Mucosa of stomach (tissue), 1 donor: ENCODE results near the gene KCNG4.

Experiments used
- H3K27me3 ChIP-seq: one replicate; pipeline ENCODE4 v1.7.0; 2013; ENCODE audit warnings: mild to moderate bottlenecking, low read length; ENCODE audit not compliant: control insufficient read depth, insufficient read depth
- H3K36me3 ChIP-seq: one replicate; pipeline ENCODE4 v1.7.0; 2013; ENCODE audit warnings: low read length; ENCODE audit not compliant: control insufficient read depth, insufficient read depth
- H3K4me1 ChIP-seq: one replicate; pipeline ENCODE4 v1.7.0; 2013; ENCODE audit warnings: mild to moderate bottlenecking, low read length; ENCODE audit not compliant: control insufficient read depth, insufficient read depth
- H3K4me3 ChIP-seq: one replicate; pipeline ENCODE4 v1.7.0; 2013; ENCODE audit warnings: low read length
- H3K9ac ChIP-seq: one replicate; pipeline ENCODE4 v1.7.0; 2013; ENCODE audit warnings: mild to moderate bottlenecking, low read length, moderate library complexity
- H3K9me3 ChIP-seq: one replicate; pipeline ENCODE4 v1.7.0; 2013; ENCODE audit warnings: mild to moderate bottlenecking, low read length, moderate library complexity; ENCODE audit not compliant: control insufficient read depth
- donor health status: Pancreatic carcinoma.

Gene KCNG4

DNA sequence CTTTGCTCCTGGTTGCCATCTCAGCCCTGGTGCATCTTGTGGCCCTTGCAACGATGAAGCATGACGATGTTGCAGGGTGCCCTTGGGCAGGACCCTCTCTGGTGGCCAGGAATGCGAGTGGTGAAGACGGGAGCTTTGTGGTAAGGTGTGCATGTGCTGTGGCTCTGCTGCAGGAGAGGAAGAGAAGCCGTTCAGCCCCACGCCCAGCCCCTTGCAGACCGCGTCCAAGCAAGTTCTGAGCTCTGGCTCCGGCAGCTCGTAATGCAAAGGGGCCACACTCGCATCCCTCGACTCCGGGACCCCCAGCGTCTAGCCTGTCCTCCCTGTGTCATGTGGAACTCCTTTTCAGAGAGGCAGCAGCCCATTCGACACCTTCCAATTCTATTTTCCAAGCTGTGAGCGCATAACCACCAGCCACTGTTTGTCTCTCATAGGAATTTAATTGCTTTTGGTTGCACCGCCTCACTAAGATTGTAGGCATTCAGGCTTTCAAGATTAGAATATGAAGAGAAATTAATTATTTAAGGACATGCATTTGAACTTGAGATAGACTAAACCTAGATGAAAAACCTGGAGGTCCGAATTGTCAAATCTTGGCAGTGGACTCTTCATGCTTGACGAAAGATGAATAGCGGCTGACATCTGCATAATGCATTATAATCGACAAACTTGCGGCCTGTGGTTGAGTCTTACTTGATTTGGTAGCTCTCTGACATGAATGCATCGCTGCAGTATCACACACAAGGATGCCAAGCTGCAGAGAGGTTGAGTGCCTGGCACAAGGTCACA is 21.1 kb upstream of the KCNG4 start:
- Histone ChIP-seq H3K36me3 (no peaks in the 10 kb centered on the region), H3K27me3 (no peaks in the 10 kb centered on the region), H3K4me1 (no peaks in the 10 kb centered on the region), H3K9me3 (no peaks in the 10 kb centered on the region), H3K9ac (no peak overlapping the region), H3K4me3 (no peak overlapping the region)

DNA sequence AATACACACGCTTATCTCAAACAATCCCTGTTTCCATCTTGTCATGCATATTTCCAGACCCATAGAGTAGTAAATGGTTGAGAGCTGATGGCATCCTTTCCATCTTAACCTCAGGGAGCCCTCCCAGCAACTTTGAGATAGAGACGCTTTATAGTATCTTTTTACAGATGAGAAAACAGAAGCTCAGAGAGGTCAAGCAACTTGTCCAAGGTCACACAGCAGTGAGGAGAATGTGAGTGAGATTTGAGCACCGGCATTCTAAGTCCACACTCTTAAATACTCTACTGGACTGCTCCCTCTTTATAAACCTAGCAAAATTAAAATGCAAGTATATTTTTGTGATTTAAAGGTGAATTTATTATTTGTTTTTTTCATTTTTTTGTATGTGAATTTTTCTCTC is 19.9 kb upstream of the KCNG4 start:
- no peak overlapping the region for H3K4me3 ChIP-seq
- no peaks in the 10 kb centered on the region for H3K9me3 ChIP-seq
- no peaks in the 10 kb centered on the region for H3K36me3 ChIP-seq
- no peaks in the 10 kb centered on the region for H3K27me3 ChIP-seq
- no peak overlapping the region for H3K9ac ChIP-seq
- no peaks in the 10 kb centered on the region for H3K4me1 ChIP-seq

DNA sequence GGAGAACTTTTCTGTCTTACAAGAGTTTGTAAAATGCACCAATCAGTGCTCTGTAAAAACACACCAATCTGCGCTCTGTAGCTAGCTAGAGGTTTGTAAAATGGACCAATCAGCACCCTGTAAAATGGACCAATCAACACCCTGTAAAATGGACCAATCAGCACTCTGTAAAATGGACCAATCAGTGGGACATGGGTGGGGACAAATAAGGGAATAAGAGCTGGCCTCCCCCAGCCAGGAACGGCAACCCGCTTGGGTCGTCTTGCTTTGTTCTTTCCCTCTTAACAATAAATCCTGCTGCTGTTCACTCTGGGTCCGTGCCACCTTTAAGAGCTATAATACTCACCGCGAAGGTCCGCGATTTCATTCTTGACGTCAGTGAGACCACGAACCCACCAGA is 18.5 kb upstream of the KCNG4 start:
- Histone ChIP-seq H3K9ac (no peak overlapping the region), H3K9me3 (no peaks in the 10 kb centered on the region), H3K36me3 (no peaks in the 10 kb centered on the region), H3K4me3 (no peak overlapping the region), H3K4me1 (no peaks in the 10 kb centered on the region), H3K27me3 (no peaks in the 10 kb centered on the region)

DNA sequence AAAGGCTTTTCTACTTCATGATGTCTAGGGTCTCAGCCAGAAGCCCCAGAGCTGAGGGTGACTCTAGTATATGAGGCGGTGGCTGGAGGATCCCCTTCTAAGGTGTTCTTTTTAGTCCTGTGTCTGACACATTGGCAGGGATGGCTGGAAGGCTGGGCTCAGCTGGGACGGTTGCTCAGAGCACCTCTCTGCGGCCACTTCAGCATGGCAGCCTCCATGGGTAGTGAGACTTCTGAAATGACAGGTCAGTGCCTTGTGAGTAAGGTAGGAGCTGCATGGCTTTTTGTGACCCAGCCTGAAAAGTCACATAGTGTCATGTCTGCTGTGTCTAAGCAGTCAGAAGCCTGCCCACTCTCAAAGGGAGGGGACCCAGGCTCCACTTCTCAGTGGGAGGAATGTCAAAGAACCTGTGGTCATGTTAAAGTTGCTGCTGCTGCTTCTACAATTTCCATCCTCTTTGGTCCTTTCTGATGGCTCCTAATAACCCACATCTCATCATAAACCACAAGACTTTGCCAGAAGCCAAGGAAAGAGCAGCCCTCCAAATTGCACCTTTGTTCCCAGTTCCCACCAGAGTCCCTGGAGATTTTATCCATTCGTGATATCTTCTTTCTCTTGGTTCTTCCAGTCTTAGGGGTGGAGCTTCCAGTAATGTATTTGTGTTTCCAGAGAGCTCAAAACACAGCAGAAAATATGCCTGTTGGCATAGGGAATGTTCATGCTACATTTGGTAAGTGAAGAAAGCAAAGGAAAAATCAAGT is 15.4 kb upstream of the KCNG4 start:
- no peak overlapping the region for H3K9ac ChIP-seq
- H3K27me3 ChIP-seq = no peaks in the 10 kb centered on the region
- H3K36me3 ChIP-seq = no peaks in the 10 kb centered on the region
- no peak overlapping the region for H3K4me3 ChIP-seq
- no peaks in the 10 kb centered on the region for H3K9me3 ChIP-seq
- H3K4me1 ChIP-seq = no peaks in the 10 kb centered on the region

DNA sequence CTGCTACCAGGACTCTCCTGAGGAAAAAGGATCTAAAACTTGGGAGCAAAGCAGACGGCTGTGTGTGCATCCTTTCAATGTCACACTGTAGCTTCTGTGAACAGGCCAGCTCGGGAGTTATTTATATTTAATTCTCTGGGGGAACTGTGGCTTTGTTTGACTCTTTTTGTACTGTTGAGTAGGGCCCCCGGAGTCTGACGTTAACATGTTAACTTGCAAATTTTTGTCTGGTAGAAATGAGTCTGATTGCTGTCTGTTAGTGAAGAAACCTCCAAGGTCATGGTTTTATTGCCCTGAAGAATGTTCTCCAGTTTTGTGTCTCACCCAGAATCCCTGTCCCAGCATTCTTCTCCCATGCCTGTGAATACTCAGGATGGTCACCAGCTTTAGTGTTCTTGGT is 14.2 kb upstream of the KCNG4 start:
- no peaks in the 10 kb centered on the region for H3K36me3 ChIP-seq
- no peak overlapping the region for H3K4me3 ChIP-seq
- H3K9me3 ChIP-seq = no peaks in the 10 kb centered on the region
- H3K4me1 ChIP-seq = no peaks in the 10 kb centered on the region
- no peaks in the 10 kb centered on the region for H3K27me3 ChIP-seq
- no peak overlapping the region for H3K9ac ChIP-seq

DNA sequence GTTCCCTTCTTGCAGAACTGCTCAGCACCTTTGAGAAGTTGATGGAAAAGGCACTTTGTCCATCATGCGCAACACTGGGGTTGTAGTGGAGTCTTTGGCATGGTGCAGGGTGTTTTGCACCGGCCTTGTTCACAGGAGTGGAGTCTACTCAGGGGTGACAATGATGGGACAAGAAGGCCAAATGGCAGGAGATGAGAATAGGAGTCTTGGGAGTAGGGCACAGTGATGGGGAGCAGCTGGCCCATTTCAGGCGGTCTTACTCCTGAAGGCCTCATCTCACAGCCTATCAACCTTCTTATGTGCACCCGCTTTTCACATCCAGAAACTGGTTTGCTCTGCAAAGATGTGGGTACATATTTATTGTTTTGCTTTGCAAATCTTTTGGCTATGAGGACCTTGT is 13.4 kb upstream of the KCNG4 start:
- Histone ChIP-seq H3K4me1 (no peaks in the 10 kb centered on the region), H3K9ac (no peak overlapping the region), H3K9me3 (no peaks in the 10 kb centered on the region), H3K27me3 (no peaks in the 10 kb centered on the region), H3K36me3 (no peaks in the 10 kb centered on the region), H3K4me3 (no peak overlapping the region)

DNA sequence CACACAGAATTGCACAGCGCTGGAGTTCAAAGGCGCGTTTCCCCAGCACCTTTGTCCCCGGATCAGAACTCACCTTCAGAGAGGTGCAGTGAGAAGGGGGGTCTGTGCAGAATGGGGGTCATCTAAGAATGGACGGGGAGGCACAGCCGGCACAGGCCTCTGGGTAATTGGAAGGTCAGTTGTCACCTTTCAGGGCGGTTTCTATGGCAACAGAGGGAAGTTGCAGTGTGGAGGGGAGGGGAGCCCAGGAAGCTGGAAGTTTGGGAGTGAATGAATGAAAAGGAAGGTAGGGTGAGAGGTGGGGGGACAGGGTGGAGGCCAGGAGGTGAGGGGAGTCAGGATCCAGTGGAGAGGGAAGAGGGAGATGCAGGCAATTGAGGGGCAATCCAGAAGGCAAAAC is 12.4 kb upstream of the KCNG4 start:
- H3K27me3 ChIP-seq = no peaks in the 10 kb centered on the region
- H3K4me1 ChIP-seq = no peaks in the 10 kb centered on the region
- no peak overlapping the region for H3K9ac ChIP-seq
- no peaks in the 10 kb centered on the region for H3K36me3 ChIP-seq
- H3K9me3 ChIP-seq = no peaks in the 10 kb centered on the region
- H3K4me3 ChIP-seq = no peak overlapping the region

DNA sequence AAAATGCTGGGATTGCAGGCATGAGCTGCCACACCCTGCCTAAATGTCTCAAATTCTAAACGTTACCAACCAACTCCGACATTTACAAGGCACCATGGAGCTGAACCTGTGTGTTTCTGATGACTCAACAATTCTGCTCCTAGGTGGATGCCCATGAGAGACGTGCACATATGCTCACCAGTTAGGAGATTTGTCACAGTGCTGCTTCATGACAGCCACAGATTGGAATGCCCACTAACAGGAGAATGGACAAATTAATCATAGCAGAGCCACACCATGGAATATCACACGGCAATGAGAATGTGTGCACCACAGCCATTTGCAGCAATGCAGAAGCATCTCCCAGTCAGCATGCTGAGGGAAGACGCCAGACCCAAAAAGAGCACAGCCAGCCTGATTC is 8.0 kb upstream of the KCNG4 start:
- Histone ChIP-seq H3K9me3 (no peaks in the 10 kb centered on the region), H3K9ac (no peak overlapping the region), H3K4me1 (no peaks in the 10 kb centered on the region), H3K27me3 (peaks cover 1% of the 10 kb centered on the region), H3K4me3 (no peak overlapping the region), H3K36me3 (no peaks in the 10 kb centered on the region)

DNA sequence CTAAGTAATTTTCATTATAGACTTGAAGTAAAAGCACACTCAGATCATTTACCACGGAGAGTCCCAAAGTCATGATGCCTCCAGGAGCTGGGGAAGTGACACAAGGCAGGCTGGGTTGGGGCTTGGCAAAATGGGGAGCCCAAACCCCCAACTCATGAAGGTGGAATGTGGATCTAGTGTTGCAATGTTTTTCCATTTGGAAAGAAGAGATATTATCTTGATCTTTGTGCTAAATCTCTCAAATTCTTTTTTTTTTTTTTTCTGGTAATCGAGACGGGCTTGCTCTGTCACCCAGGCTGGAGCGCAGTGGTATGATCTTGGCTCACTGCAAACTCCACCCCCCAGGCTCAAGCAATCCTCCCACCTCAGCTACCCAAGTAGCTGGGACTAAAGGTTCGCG is 7.5 kb upstream of the KCNG4 start:
- no peaks in the 10 kb centered on the region for H3K36me3 ChIP-seq
- no peak overlapping the region for H3K4me3 ChIP-seq
- H3K9ac ChIP-seq = no peak overlapping the region
- H3K9me3 ChIP-seq = no peaks in the 10 kb centered on the region
- peaks cover 6% of the 10 kb centered on the region for H3K27me3 ChIP-seq
- H3K4me1 ChIP-seq = no peaks in the 10 kb centered on the region

DNA sequence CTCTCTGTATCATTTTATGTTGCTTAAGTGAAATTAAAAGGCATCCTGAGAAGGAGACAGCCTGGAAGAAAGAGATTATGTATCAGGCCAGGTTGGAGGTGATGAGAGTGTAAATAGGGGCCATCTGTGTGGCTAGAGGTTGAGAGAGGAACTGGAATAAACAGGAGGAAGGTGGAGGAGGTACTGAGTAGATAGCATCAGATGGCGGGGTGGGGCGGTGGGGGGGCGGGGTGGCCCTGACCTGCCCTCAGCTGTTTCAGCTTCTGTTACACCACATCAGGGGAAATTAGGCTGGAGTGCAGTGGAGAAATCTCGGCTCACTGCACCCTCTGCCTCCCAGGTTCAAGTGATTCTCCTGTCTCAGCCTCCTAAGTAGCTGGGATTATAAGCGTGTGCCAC is 6.9 kb upstream of the KCNG4 start:
- Histone ChIP-seq H3K36me3 (no peaks in the 10 kb centered on the region), H3K9ac (no peak overlapping the region), H3K27me3 (peaks cover 8% of the 10 kb centered on the region), H3K4me3 (no peak overlapping the region), H3K9me3 (no peaks in the 10 kb centered on the region), H3K4me1 (no peaks in the 10 kb centered on the region)

DNA sequence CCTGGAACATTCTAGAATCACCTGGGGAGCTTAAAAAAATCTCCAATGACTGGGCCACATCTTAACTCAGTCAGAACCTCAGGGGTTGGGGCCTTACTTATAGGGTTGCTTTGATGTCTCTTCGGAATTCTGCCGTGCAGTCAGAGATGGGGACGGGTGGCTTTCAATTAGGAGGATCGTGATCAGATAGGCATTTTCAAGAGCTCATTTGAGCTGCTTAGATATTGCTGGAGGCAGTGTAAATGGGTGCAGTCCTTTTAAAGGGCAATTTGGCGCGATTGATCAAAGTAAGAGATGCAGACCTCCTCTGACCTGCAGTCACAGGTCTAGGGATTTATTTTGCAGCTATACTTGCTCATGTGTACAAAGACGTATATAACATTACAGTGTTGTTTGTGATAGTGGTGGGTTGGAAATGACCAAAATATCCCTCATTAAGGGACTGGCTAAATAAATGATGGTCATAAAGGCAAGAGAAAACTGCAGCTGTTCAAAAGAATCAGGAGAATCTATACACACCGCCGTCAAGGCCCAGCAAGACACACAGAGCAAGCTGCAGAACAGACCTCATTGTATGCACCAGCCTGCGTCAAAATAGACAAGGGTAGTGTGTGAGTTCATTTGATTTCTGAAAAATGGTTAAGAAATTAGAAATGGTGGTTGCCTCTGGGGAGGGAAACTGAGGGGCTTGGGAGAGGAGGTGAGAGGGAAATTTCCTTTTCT is 6.3 kb upstream of the KCNG4 start:
- no peaks in the 10 kb centered on the region for H3K36me3 ChIP-seq
- H3K9me3 ChIP-seq = no peaks in the 10 kb centered on the region
- H3K27me3 ChIP-seq = peaks cover 8% of the 10 kb centered on the region
- H3K4me3 ChIP-seq = no peak overlapping the region
- no peaks in the 10 kb centered on the region for H3K4me1 ChIP-seq
- H3K9ac ChIP-seq = no peak overlapping the region

DNA sequence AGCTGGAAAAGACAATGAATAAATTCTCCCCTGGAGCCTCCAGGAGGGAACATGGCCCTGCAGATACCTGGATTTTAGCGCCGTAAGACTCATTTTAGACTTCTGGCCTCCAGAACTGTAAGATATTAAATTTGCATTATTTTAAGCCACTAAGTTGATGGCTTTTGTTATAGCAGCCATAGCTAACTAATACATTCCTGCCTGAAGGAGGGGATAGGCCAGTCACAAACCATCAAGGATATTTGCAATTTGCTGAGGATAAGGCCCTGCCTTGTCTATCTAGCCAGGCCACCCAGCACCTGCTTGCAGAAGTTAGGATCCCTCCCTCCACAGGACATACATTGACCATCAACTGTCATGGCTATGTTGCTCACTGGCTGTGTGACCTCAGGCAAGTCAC is 4.9 kb upstream of the KCNG4 start:
- peaks cover 17% of the 10 kb centered on the region for H3K27me3 ChIP-seq
- no peaks in the 10 kb centered on the region for H3K4me1 ChIP-seq
- no peaks in the 10 kb centered on the region for H3K36me3 ChIP-seq
- H3K4me3 ChIP-seq = no peak overlapping the region
- H3K9ac ChIP-seq = no peak overlapping the region
- H3K9me3 ChIP-seq = no peaks in the 10 kb centered on the region
